Measurements from ENCODE around the gene TMEM158. TPM values are rescaled to one million over a fixed set of nuclear protein-coding genes. Genes with fewer than 3 reads are reported as not detected.

Gene TMEM158
- total RNA-seq, 1 donor: 9.0 TPM

DNA sequence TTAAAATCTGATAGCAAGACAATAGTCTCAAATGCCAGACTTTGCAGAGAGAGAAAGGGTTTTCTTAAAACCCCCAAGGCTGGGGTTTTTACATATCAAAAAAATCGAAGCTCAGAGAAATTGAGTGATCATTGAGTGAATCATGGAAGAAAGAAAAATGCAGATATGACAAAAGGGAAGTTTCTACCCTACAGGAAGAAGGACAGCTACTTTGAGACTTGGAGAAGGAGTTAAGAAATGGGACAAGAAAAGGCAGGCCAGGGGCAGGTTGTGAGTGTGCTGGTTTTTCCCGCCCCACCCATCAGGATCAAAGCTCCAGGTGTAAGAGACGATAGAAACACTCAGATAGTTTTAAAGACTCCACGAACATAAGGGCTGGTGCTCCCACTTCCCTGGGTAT is 18.6 kb downstream of the TMEM158 start:
- no peak for DNase-seq (ENCODE audit: insufficient read length, low spot score, missing footprints)
- Histone ChIP-seq H3K27ac (ENCODE audit: low read depth, low read length) (no peak overlapping the region), H3K4me3 (ENCODE audit: insufficient read depth, low read length) (no peak overlapping the region), H3K4me2 (ENCODE audit: insufficient read depth, low read length) (no peak overlapping the region), H2AFZ (ENCODE audit: low read length) (no peak overlapping the region), H3K4me1 (ENCODE audit: insufficient read depth, low read length) (peaks cover 10% of the 10 kb centered on the region), H3K79me2 (ENCODE audit: insufficient read depth, low read length) (no peaks in the 10 kb centered on the region), H3K36me3 (ENCODE audit: insufficient read depth, low read length) (no peaks in the 10 kb centered on the region), H3K27me3 (ENCODE audit: insufficient read depth, low read length) (no peaks in the 10 kb centered on the region), H3K9me3 (ENCODE audit: low read depth, low read length) (no peaks in the 10 kb centered on the region), H4K20me1 (ENCODE audit: insufficient read depth, low read length) (no peaks in the 10 kb centered on the region)
- TF ChIP-seq, protein P1, sequence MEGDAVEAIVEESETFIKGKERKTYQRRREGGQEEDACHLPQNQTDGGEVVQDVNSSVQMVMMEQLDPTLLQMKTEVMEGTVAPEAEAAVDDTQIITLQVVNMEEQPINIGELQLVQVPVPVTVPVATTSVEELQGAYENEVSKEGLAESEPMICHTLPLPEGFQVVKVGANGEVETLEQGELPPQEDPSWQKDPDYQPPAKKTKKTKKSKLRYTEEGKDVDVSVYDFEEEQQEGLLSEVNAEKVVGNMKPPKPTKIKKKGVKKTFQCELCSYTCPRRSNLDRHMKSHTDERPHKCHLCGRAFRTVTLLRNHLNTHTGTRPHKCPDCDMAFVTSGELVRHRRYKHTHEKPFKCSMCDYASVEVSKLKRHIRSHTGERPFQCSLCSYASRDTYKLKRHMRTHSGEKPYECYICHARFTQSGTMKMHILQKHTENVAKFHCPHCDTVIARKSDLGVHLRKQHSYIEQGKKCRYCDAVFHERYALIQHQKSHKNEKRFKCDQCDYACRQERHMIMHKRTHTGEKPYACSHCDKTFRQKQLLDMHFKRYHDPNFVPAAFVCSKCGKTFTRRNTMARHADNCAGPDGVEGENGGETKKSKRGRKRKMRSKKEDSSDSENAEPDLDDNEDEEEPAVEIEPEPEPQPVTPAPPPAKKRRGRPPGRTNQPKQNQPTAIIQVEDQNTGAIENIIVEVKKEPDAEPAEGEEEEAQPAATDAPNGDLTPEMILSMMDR (IDR thresholded peaks at IDR 0.05; ENCODE audit: extremely low read depth, low read depth, low read length): no peak

DNA sequence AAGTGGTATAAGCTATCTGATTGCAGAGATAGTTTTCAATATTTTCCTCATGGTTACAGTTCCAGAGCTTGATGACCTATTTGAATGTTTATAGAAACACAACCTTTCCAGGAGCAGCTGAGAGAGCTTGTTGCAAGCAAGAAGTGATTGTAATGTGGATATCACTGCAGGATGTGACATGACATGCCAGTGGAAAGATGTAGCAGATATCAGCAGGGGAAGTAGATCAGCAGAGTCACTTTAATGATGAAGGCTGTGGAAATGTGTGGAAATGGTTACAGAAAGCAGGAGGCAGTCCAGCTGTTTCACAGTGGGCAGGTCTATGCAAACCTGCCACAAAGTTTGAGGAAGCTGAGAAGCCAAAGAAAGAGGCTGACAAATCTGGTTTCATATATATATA is 21.0 kb downstream of the TMEM158 start:
- H2AFZ ChIP-seq (ENCODE audit: low read length): no peak overlapping the region
- no peaks in the 10 kb centered on the region for H3K79me2 ChIP-seq (ENCODE audit: insufficient read depth, low read length)
- no peaks in the 10 kb centered on the region for H3K36me3 ChIP-seq (ENCODE audit: insufficient read depth, low read length)
- TF ChIP-seq, protein P1 (IDR thresholded peaks at IDR 0.05; ENCODE audit: extremely low read depth, low read depth, low read length): no peak
- no peak for DNase-seq (ENCODE audit: insufficient read length, low spot score, missing footprints)
- no peaks in the 10 kb centered on the region for H3K9me3 ChIP-seq (ENCODE audit: low read depth, low read length)
- H3K4me1 ChIP-seq (ENCODE audit: insufficient read depth, low read length): peaks cover 15% of the 10 kb centered on the region
- no peak overlapping the region for H3K4me2 ChIP-seq (ENCODE audit: insufficient read depth, low read length)
- no peak overlapping the region for H3K4me3 ChIP-seq (ENCODE audit: insufficient read depth, low read length)
- H4K20me1 ChIP-seq (ENCODE audit: insufficient read depth, low read length): no peaks in the 10 kb centered on the region
- H3K27me3 ChIP-seq (ENCODE audit: insufficient read depth, low read length): no peaks in the 10 kb centered on the region
- no peak overlapping the region for H3K27ac ChIP-seq (ENCODE audit: low read depth, low read length)

DNA sequence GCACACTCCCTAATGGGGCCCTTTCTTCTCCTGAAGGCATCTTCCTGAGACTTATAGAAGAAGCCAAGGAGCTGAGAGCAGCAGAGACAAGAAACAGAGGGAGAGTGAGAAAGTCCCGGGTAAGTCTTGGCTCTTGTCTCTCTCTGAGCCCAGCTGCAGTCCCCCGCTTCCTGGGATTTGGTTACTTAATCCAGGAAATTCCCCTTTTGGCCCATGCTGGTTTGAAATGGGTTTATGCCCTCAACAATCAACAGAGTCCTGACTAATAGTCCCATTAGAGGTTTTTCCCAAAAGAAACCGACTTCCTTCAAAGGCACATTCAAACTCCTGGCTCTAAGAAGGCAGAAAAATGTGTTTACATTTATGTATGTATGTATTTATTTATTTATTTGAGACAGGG is 22.0 kb downstream of the TMEM158 start:
- TF ChIP-seq, protein P1 (IDR thresholded peaks at IDR 0.05; ENCODE audit: extremely low read depth, low read depth, low read length): no peak
- DNase-seq (ENCODE audit: insufficient read length, low spot score, missing footprints): peak; percentile 73
- H3K4me1 ChIP-seq (ENCODE audit: insufficient read depth, low read length): peaks cover 24% of the 10 kb centered on the region
- no peaks in the 10 kb centered on the region for H3K9me3 ChIP-seq (ENCODE audit: low read depth, low read length)
- H3K4me2 ChIP-seq (ENCODE audit: insufficient read depth, low read length): no peak overlapping the region
- H3K4me3 ChIP-seq (ENCODE audit: insufficient read depth, low read length): no peak overlapping the region
- H4K20me1 ChIP-seq (ENCODE audit: insufficient read depth, low read length): no peaks in the 10 kb centered on the region
- no peaks in the 10 kb centered on the region for H3K27me3 ChIP-seq (ENCODE audit: insufficient read depth, low read length)
- H2AFZ ChIP-seq (ENCODE audit: low read length): peak overlapping the region; percentile 11
- H3K27ac ChIP-seq (ENCODE audit: low read depth, low read length): no peak overlapping the region
- H3K79me2 ChIP-seq (ENCODE audit: insufficient read depth, low read length): no peaks in the 10 kb centered on the region
- H3K36me3 ChIP-seq (ENCODE audit: insufficient read depth, low read length): no peaks in the 10 kb centered on the region

DNA sequence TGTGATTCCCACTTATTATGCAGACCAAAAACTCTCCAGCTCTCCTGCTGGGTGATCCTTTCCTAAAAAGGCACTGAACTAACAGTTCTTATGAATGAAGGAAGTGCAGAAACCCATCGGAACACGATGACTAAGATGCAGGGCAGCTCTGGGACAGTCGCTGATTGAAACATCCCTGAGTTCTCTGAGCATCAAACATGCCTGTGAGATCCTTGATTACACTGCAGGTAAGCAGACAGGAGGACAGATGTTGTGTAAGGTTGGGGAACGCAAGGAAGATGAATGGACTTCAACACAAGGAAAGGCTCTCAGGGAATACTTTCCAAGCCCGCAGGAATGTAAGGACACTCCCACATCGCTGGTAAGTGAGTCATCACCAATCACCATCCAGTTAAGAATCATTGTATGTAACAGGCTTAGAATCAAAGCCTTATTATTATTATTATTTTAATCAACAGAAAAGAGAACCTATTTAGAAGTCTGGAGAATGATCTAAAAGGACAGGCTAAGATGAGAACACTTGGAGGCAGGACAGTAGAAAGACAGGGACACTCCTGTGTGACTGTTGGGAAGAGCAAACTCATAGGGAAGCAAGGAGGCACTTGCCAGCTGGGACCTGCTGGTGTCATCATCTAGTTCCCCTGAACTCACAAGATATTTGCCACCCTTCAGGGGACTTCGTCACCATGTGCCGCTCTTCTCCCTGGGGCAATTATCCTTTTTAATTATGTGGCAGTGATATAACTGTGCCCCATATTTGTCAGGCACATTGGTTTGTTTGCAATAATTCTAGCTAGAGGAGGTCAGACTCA is 26.0 kb downstream of the TMEM158 start:
- peaks cover 22% of the 10 kb centered on the region for H3K4me1 ChIP-seq (ENCODE audit: insufficient read depth, low read length)
- H3K27me3 ChIP-seq (ENCODE audit: insufficient read depth, low read length): no peaks in the 10 kb centered on the region
- peak overlapping the region; percentile 15 for H3K4me3 ChIP-seq (ENCODE audit: insufficient read depth, low read length)
- TF ChIP-seq, protein P1 (IDR thresholded peaks at IDR 0.05; ENCODE audit: extremely low read depth, low read depth, low read length): no peak
- no peaks in the 10 kb centered on the region for H3K9me3 ChIP-seq (ENCODE audit: low read depth, low read length)
- H3K79me2 ChIP-seq (ENCODE audit: insufficient read depth, low read length): no peaks in the 10 kb centered on the region
- peak overlapping the region; percentile 29 for H3K27ac ChIP-seq (ENCODE audit: low read depth, low read length)
- H4K20me1 ChIP-seq (ENCODE audit: insufficient read depth, low read length): no peaks in the 10 kb centered on the region
- peak; percentile 85 for DNase-seq (ENCODE audit: insufficient read length, low spot score, missing footprints)
- H2AFZ ChIP-seq (ENCODE audit: low read length): peak overlapping the region; percentile 6
- H3K4me2 ChIP-seq (ENCODE audit: insufficient read depth, low read length): peak overlapping the region; percentile 64
- no peaks in the 10 kb centered on the region for H3K36me3 ChIP-seq (ENCODE audit: insufficient read depth, low read length)

Data from osteoblast (primary cell).